H9 (cell line): ENCODE measurements around the gene CCSER2. TPM values are rescaled to one million over a fixed set of nuclear protein-coding genes. Genes with fewer than 3 reads are reported as not detected.

Experiments used
- DNase-seq: peaks from one replicate; pipeline ENCODE4 v3.0.0-alpha.2; 2017
- H2AFZ ChIP-seq: one replicate; pipeline ENCODE4 v1.6.1; 2013; ENCODE audit warnings: mild to moderate bottlenecking, low read length, control low read depth, moderate library complexity
- H2AK5ac ChIP-seq: 2 replicates; pipeline ENCODE4 v1.6.1; 2013; ENCODE audit warnings: low read length, control low read depth, mixed read lengths; ENCODE audit not compliant: insufficient read length
- H2BK120ac ChIP-seq: one replicate; pipeline ENCODE4 v1.6.1; 2013; ENCODE audit warnings: low read depth, mild to moderate bottlenecking, low read length, control low read depth, inconsistent platforms; ENCODE audit not compliant: poor library complexity, severe bottlenecking
- H2BK12ac ChIP-seq: 2 replicates; pipeline ENCODE4 v1.6.1; 2013; ENCODE audit warnings: low read length, control low read depth, mixed read lengths, low read depth; ENCODE audit not compliant: insufficient read length
- H2BK15ac ChIP-seq: 2 replicates; pipeline ENCODE4 v1.6.1; 2013; ENCODE audit warnings: low read depth, low read length, control low read depth
- H2BK20ac ChIP-seq: one replicate; pipeline ENCODE4 v1.6.1; 2013; ENCODE audit warnings: low read depth, mild to moderate bottlenecking, low read length, control low read depth, inconsistent platforms; ENCODE audit not compliant: poor library complexity, severe bottlenecking
- H2BK5ac ChIP-seq: 2 replicates; pipeline ENCODE4 v1.6.1; 2013; ENCODE audit warnings: low read length, control low read depth, mixed read lengths; ENCODE audit not compliant: insufficient read length
- H3K14ac ChIP-seq: 2 replicates; pipeline ENCODE4 v1.6.1; 2013; ENCODE audit warnings: low read length, control low read depth; ENCODE audit not compliant: insufficient read depth
- H3K18ac ChIP-seq: 2 replicates; pipeline ENCODE4 v1.6.1; 2013; ENCODE audit warnings: low read depth, mild to moderate bottlenecking, mixed read lengths, low read length, control low read depth; ENCODE audit not compliant: insufficient read length
- H3K23ac ChIP-seq: 2 replicates; pipeline ENCODE4 v1.6.1; 2013; ENCODE audit warnings: low read length, control low read depth, mixed read lengths, low read depth; ENCODE audit not compliant: insufficient read length
- H3K23me2 ChIP-seq: 2 replicates; pipeline ENCODE4 v1.6.1; 2013; ENCODE audit warnings: low read depth, mild to moderate bottlenecking, mixed read lengths, low read length, control low read depth; ENCODE audit not compliant: insufficient read length, poor library complexity, severe bottlenecking
- H3K27ac ChIP-seq: 2 replicates; pipeline ENCODE4 v1.5.1; 2013; ENCODE audit warnings: low read length, control low read depth, mixed read lengths, low read depth; ENCODE audit not compliant: insufficient read length
- H3K27me3 ChIP-seq: 2 replicates; pipeline ENCODE4 v1.6.1; 2013; ENCODE audit warnings: low read length, control low read depth, inconsistent platforms; ENCODE audit not compliant: insufficient read depth
- H3K4ac ChIP-seq: 2 replicates; pipeline ENCODE4 v1.6.1; 2013; ENCODE audit warnings: low read depth, mild to moderate bottlenecking, control low read depth, inconsistent platforms, low read length, moderate library complexity
- H3K4me1 ChIP-seq: 2 replicates; pipeline ENCODE4 v1.6.1; 2013; ENCODE audit warnings: low read length, control low read depth, inconsistent platforms; ENCODE audit not compliant: insufficient read depth
- H3K4me2 ChIP-seq: 2 replicates; pipeline ENCODE4 v1.6.1; 2013; ENCODE audit warnings: low read length, control low read depth, mixed read lengths; ENCODE audit not compliant: insufficient read length, insufficient read depth
- H3K56ac ChIP-seq: 2 replicates; pipeline ENCODE4 v1.6.1; 2013; ENCODE audit warnings: low read depth, mild to moderate bottlenecking, mixed read lengths, low read length, control low read depth; ENCODE audit not compliant: insufficient read length
- H3K79me1 ChIP-seq: 2 replicates; pipeline ENCODE4 v1.6.1; 2013; ENCODE audit warnings: low read depth, mild to moderate bottlenecking, moderate library complexity, low read length, control low read depth, inconsistent platforms; ENCODE audit not compliant: insufficient read depth, poor library complexity, severe bottlenecking
- H3K79me2 ChIP-seq: 2 replicates; pipeline ENCODE4 v1.6.1; 2013; ENCODE audit warnings: low read length, control low read depth, inconsistent platforms; ENCODE audit not compliant: insufficient read depth
- H3K9ac ChIP-seq: 2 replicates; pipeline ENCODE4 v1.6.1; 2013; ENCODE audit warnings: low read length, control low read depth, mixed read lengths; ENCODE audit not compliant: insufficient read length; ENCODE audit errors: extremely low read depth
- H3K9me3 ChIP-seq: one replicate; pipeline ENCODE4 v1.6.1; 2013; ENCODE audit warnings: low read depth, low read length, inconsistent platforms; ENCODE audit not compliant: control insufficient read depth
- H3T11ph ChIP-seq: one replicate; pipeline ENCODE4 v1.6.1; 2013; ENCODE audit warnings: mild to moderate bottlenecking, low read length, control low read depth, inconsistent platforms
- H4K20me1 ChIP-seq: one replicate; pipeline ENCODE4 v1.6.1; 2013; ENCODE audit not compliant: control insufficient read depth, insufficient read length, insufficient read depth
- H4K5ac ChIP-seq: 2 replicates; pipeline ENCODE4 v1.6.1; 2013; ENCODE audit warnings: low read depth, mild to moderate bottlenecking, mixed read lengths, low read length, control low read depth; ENCODE audit not compliant: insufficient read length
- H4K8ac ChIP-seq: replicated peaks from 2 replicates; pipeline ENCODE4 v1.6.1; 2013; ENCODE audit warnings: low read length, control low read depth, mixed read lengths, low read depth; ENCODE audit not compliant: insufficient read length
- H4K91ac ChIP-seq: 2 replicates; pipeline ENCODE4 v1.6.1; 2013; ENCODE audit warnings: low read depth, mild to moderate bottlenecking, moderate library complexity, mixed read lengths, low read length, control low read depth; ENCODE audit not compliant: insufficient read length
- H3K27ac Mint-ChIP-seq, 3 experiments: 2 replicates in 2 of 3; 3 replicates in 1 of 3; pipeline ENCODE4 v1.8.0; 2020 to 2021; ENCODE audit warnings: mixed read lengths in 3 of 3, mild to moderate bottlenecking in 1 of 3, moderate library complexity in 1 of 3
- H3K27me3 Mint-ChIP-seq: 2 replicates; pipeline ENCODE4 v1.8.0; 2021; ENCODE audit warnings: low read depth, mild to moderate bottlenecking, moderate library complexity, mixed read lengths
- H3K36me3 Mint-ChIP-seq, 3 experiments: 2 replicates in 2 of 3; 3 replicates in 1 of 3; pipeline ENCODE4 v1.8.0; 2020 to 2021; ENCODE audit warnings: low read depth in 3 of 3, mixed read lengths in 3 of 3; ENCODE audit not compliant: insufficient read depth in 1 of 3
- H3K4me1 Mint-ChIP-seq, 2 experiments: 2 replicates each; pipeline ENCODE4 v1.8.0; 2020; ENCODE audit warnings: mixed read lengths in 2 of 2
- H3K4me3 Mint-ChIP-seq, 2 experiments: 2 replicates in 1 of 2; 3 replicates in 1 of 2; pipeline ENCODE4 v1.8.0; 2020 to 2021; ENCODE audit warnings: mild to moderate bottlenecking in 2 of 2, mixed read lengths in 2 of 2, moderate library complexity in 1 of 2
- H3K9me3 Mint-ChIP-seq, 2 experiments: 2 replicates in 1 of 2; 3 replicates in 1 of 2; pipeline ENCODE4 v1.8.0; 2020; ENCODE audit warnings: mild to moderate bottlenecking in 2 of 2, mixed read lengths in 2 of 2, moderate library complexity in 1 of 2
- CTCF ChIP-seq: fragments of 200-600 bp; sonication (generic); conservative IDR thresholded peaks from 3 replicates; pipeline ENCODE4 v1.8.0; 2021; ENCODE audit warnings: antibody characterized with exemption, mild to moderate bottlenecking
- WGBS: extraction: QIAGEN DNeasy Blood & Tissue Kit; methylation state at CpG from one replicate; pipeline ENCODE4 v1.1.7; 2013; ENCODE audit warnings: missing lambda C conversion rate, low lambda C conversion rate, mixed read lengths; ENCODE audit not compliant: insufficient read length; ENCODE audit errors: extremely low coverage; 5-methylcytosine and 5-hydroxymethylcytosine counted together
- total RNA-seq: library from RNA; stranded (reverse); gene quantifications from 2 replicates; pipeline ENCODE4 v1.2.1, GENCODE V29; 2021

Gene CCSER2
- total RNA-seq, 1 experiment from 2014 or later, result 22.2 TPM

- H3K27me3 Mint-ChIP-seq, result peaks cover 7% of the 10 kb centered on the region
- H3K9me3 ChIP-seq, result no peaks in the 10 kb centered on the region
- no peaks in the 10 kb centered on the region for H3K36me3 Mint-ChIP-seq
- no peak overlapping the region for H3K27ac Mint-ChIP-seq
- no peak overlapping the region for H3K56ac ChIP-seq
- no peak overlapping the region for H4K8ac ChIP-seq
- H2AFZ ChIP-seq, result no peak overlapping the region
- H3K23ac ChIP-seq, result no peak overlapping the region
- no peak for DNase-seq
- no peak overlapping the region for H2BK20ac ChIP-seq
- no peaks in the 10 kb centered on the region for H4K20me1 ChIP-seq
- H3K4me3 Mint-ChIP-seq, result no peak overlapping the region
- no peaks in the 10 kb centered on the region; a peak in 1 of 5 replicates for H3K9me3 Mint-ChIP-seq
- WGBS, result no CpG with 5 or more reads among the region's 11 CpGs
- no peaks in the 10 kb centered on the region for H3K27me3 ChIP-seq
- no peaks in the 10 kb centered on the region for H3K79me1 ChIP-seq
- H2BK15ac ChIP-seq, result no peak overlapping the region
- H4K5ac ChIP-seq, result no peak overlapping the region
- no peak overlapping the region for H3K4me2 ChIP-seq
- H3K4me1 ChIP-seq, result no peaks in the 10 kb centered on the region
- H3K18ac ChIP-seq, result no peak overlapping the region
- H2BK5ac ChIP-seq, result no peak overlapping the region
- H3K27ac ChIP-seq, result no peak overlapping the region
- H2BK12ac ChIP-seq, result no peak overlapping the region
- peaks cover 4 to 11% of the 10 kb centered on the region in 2 experiments; a peak in 2 of 4 replicates for H3K4me1 Mint-ChIP-seq
- no peak for TF ChIP-seq CTCF
- H3K4ac ChIP-seq, result no peak overlapping the region
- H4K91ac ChIP-seq, result no peak overlapping the region
- H3K14ac ChIP-seq, result no peak overlapping the region
- H3T11ph ChIP-seq, result no peak overlapping the region
- no peak overlapping the region for H3K9ac ChIP-seq
- no peaks in the 10 kb centered on the region for H3K79me2 ChIP-seq
- H3K23me2 ChIP-seq, result no peaks in the 10 kb centered on the region
- no peak overlapping the region for H2AK5ac ChIP-seq
- H2BK120ac ChIP-seq, result no peak overlapping the region
These were observed 221.2 kb downstream of the CCSER2 start for GRCh38 chr10:84549368-84550165.
